Activated T-cell treated with anti-CD3 and anti-CD28 coated beads, Interleukin-2, amount 50 U/mL, for 72 hours (primary cell): ENCODE data around the gene ADGRV1. TPM values are rescaled to one million over a fixed set of nuclear protein-coding genes. Genes with fewer than 3 reads are reported as not detected.

ENCODE experiments used
- ATAC-seq, 2 donors: fragments of 150-1000 bp; cut with Tn5 transposase; replicated peaks in 1 of 2; 2 replicates each; pipeline ENCODE4 v1.10.0; 2021; ENCODE audit warnings: moderate library complexity in 2 of 2, mild to moderate bottlenecking in 1 of 2
- DNase-seq, 2 donors: peaks; one replicate each; pipeline ENCODE4 v3.0.0; 2021 to 2022; ENCODE audit warnings: mixed read lengths in 1 of 2
- H3K27ac Mint-ChIP-seq: one replicate; pipeline ENCODE4 v1.8.0; 2022; ENCODE audit warnings: mild to moderate bottlenecking, moderate library complexity, mixed read lengths
- H3K27me3 Mint-ChIP-seq: one replicate; pipeline ENCODE4 v1.8.0; 2022; ENCODE audit warnings: low read depth, mixed read lengths
- H3K36me3 Mint-ChIP-seq, 2 donors: one replicate each; pipeline ENCODE4 v1.8.0; 2022; ENCODE audit warnings: mixed read lengths in 2 of 2, mild to moderate bottlenecking in 1 of 2; ENCODE audit not compliant: insufficient read depth in 2 of 2
- H3K4me1 Mint-ChIP-seq: one replicate; pipeline ENCODE4 v1.8.0; 2022; ENCODE audit warnings: low read depth, mixed read lengths
- H3K4me3 Mint-ChIP-seq, 2 donors: one replicate each; pipeline ENCODE4 v1.8.0; 2022; ENCODE audit warnings: mild to moderate bottlenecking in 2 of 2, mixed read lengths in 2 of 2, moderate library complexity in 2 of 2
- H3K9me3 Mint-ChIP-seq, 2 donors: one replicate each; pipeline ENCODE4 v1.8.0; 2022; ENCODE audit warnings: mixed read lengths in 2 of 2
- total RNA-seq, 2 donors: library from RNA; stranded (reverse); gene quantifications; one replicate each; pipeline ENCODE4 v1.2.3, GENCODE V29; 2022

Gene ADGRV1
- total RNA-seq, 2 donors from 2014 or later: 0.12 to 0.21 TPM

GRCh38 chr5:90690307-90690706, 131.7 kb downstream of the ADGRV1 start:
- no peak overlapping the region for H3K27ac Mint-ChIP-seq
- H3K4me3 Mint-ChIP-seq: no peak overlapping the region
- no peaks in the 10 kb centered on the region for H3K4me1 Mint-ChIP-seq
- H3K9me3 Mint-ChIP-seq: no peaks in the 10 kb centered on the region
- H3K27me3 Mint-ChIP-seq: peaks cover 5% of the 10 kb centered on the region
- DNase-seq (no peak), ATAC-seq (no peak)
- no peaks in the 10 kb centered on the region for H3K36me3 Mint-ChIP-seq

DNA sequence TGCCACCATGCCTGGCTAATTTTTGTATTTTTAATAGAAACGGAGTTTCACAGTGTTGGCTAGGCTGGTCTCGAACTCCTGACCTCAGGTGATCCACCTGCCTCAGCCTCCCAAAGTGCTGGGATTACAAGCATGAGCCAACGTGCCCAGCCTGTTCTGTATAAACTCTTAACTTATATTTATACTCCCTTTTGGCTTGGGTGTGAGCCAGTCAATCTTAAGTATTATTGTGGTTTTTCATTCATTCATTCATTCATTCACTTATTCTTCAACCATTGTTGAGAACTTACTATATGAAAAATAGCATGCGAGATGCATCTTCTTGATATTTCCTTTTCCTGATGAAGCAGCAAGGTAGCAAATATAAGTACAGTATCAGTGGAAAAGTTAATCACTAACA, 132.9 kb downstream of the ADGRV1 start:
- no peaks in the 10 kb centered on the region for H3K9me3 Mint-ChIP-seq
- H3K36me3 Mint-ChIP-seq: no peaks in the 10 kb centered on the region
- H3K27ac Mint-ChIP-seq: no peak overlapping the region
- DNase-seq: no peak
- no peak overlapping the region for H3K4me3 Mint-ChIP-seq
- peaks cover 5% of the 10 kb centered on the region for H3K27me3 Mint-ChIP-seq
- no peak for ATAC-seq
- no peaks in the 10 kb centered on the region for H3K4me1 Mint-ChIP-seq

GRCh38 chr5:90696153-90696552, 137.6 kb downstream of the ADGRV1 start:
- ATAC-seq: no peak

DNA sequence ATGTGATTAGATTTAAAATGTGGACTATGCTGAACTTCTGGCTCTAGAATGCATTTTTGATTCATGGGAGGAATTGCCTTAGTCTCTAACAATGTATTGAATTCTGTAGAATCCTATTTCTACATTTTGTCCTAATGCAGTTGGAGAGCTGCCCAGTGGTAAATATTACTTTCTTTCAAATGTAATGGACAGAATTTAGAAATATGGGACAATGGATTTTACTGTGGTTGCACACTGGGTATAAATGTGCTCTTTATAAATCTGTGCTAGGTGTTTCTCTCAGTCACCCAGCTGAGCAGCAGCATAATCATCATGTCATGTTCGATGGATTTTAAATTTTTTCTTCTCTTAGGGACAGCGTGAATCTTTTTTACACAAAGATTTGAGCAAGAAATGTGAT, 141.7 kb downstream of the ADGRV1 start:
- Mint-ChIP-seq H3K27me3 (no peaks in the 10 kb centered on the region), H3K4me3 (no peak overlapping the region), H3K27ac (no peak overlapping the region), H3K36me3 (no peaks in the 10 kb centered on the region), H3K9me3 (no peaks in the 10 kb centered on the region), H3K4me1 (no peaks in the 10 kb centered on the region)
- DNase-seq: no peak
- no peak for ATAC-seq

More at GRCh38 chr5:90696153-90696552, 137.6 kb downstream of the ADGRV1 start:
- no peaks in the 10 kb centered on the region for H3K27me3 Mint-ChIP-seq
- no peak for DNase-seq
- H3K27ac Mint-ChIP-seq: no peak overlapping the region
- H3K4me3 Mint-ChIP-seq: no peak overlapping the region
- no peaks in the 10 kb centered on the region for H3K36me3 Mint-ChIP-seq
- H3K4me1 Mint-ChIP-seq: no peaks in the 10 kb centered on the region
- no peaks in the 10 kb centered on the region for H3K9me3 Mint-ChIP-seq

DNA sequence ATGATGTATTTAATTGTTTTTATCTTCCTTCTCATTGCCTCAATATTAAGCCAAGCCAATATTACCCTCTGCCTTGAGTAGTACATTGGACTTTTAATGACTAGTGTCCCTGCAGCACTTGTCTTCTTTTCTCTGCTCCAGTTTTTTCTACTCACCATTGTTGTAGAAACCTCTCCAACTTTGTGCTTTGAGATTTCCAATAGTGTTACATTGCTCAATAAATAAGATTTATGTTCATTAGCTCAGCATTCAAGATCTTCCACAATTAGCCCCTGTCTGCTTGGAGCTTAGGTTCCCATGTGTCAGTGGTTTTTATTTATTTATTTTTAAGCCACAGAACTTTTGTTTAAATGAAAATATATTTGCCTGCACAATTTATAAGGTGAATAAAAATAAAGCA, 145.3 kb downstream of the ADGRV1 start:
- Mint-ChIP-seq H3K27ac (no peak overlapping the region), H3K36me3 (no peaks in the 10 kb centered on the region), H3K27me3 (no peaks in the 10 kb centered on the region), H3K4me1 (no peaks in the 10 kb centered on the region), H3K9me3 (no peaks in the 10 kb centered on the region), H3K4me3 (no peak overlapping the region)
- no peak for DNase-seq
- ATAC-seq: no peak

DNA sequence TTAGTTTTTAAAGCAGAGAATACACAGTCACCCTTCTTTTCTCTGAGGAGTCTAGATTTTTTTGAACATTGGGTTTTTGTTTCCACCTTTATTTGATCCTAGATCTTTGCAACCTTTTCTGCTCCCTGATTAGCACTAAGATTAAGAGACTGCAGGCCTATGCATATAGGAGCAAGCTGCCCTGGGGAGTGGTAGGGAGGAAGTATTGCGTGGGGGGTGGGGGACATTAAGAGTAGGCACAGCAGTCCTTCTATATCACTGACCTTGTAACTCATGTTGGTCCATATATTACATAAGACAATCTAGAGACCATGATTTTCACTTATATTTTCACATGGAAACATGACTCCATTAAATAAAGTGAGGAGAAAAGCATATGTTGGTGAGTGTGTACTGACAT, 149.1 kb downstream of the ADGRV1 start:
- ATAC-seq: no peak
- H3K27ac Mint-ChIP-seq: no peak overlapping the region
- H3K4me1 Mint-ChIP-seq: no peaks in the 10 kb centered on the region

GRCh38 chr5:90709323-90710155, 150.9 kb downstream of the ADGRV1 start:
- no peak for ATAC-seq
- Mint-ChIP-seq H3K36me3 (no peaks in the 10 kb centered on the region), H3K27ac (no peak overlapping the region), H3K9me3 (no peaks in the 10 kb centered on the region), H3K4me1 (no peaks in the 10 kb centered on the region), H3K4me3 (no peak overlapping the region), H3K27me3 (peaks cover 6% of the 10 kb centered on the region)
- peak in 1 of 2 donors; percentile 4 for DNase-seq

More for the DNA sequence above, 149.1 kb downstream of the ADGRV1 start:
- DNase-seq: no peak
- Mint-ChIP-seq H3K9me3 (no peaks in the 10 kb centered on the region), H3K27me3 (peaks cover 6% of the 10 kb centered on the region), H3K36me3 (no peaks in the 10 kb centered on the region), H3K4me3 (no peak overlapping the region)

DNA sequence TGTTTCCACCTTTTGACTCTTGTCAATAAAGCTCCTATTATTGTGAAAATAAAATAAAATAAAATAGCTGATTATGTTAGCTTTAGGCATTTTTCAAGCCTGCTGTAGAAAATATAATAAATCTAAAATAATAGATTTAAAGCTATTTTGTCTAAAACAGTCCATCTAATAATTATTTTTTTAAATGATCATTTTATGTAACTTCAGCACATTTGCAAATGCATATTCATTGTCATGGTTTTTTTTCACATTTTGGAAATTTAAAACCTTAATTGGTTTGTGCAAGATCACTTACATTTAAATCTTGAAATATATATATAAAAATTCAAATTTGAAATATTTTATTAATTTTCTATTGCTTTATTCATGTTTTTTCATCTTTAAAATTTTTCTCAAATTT, 159.8 kb downstream of the ADGRV1 start:
- no peak for DNase-seq
- H3K4me3 Mint-ChIP-seq: no peak overlapping the region
- no peaks in the 10 kb centered on the region for H3K4me1 Mint-ChIP-seq
- H3K9me3 Mint-ChIP-seq: no peaks in the 10 kb centered on the region
- H3K27ac Mint-ChIP-seq: no peak overlapping the region
- no peaks in the 10 kb centered on the region for H3K27me3 Mint-ChIP-seq
- no peaks in the 10 kb centered on the region for H3K36me3 Mint-ChIP-seq
- ATAC-seq: no peak

GRCh38 chr5:90739567-90739966, 181.0 kb downstream of the ADGRV1 start:
- no peaks in the 10 kb centered on the region for H3K4me1 Mint-ChIP-seq
- DNase-seq: no peak
- H3K27ac Mint-ChIP-seq: no peak overlapping the region
- peaks cover 2 to 3% of the 10 kb centered on the region in 2 donors for H3K36me3 Mint-ChIP-seq
- ATAC-seq: no peak
- H3K9me3 Mint-ChIP-seq: peaks cover 4 to 8% of the 10 kb centered on the region in 2 donors
- no peak overlapping the region for H3K4me3 Mint-ChIP-seq
- no peaks in the 10 kb centered on the region for H3K27me3 Mint-ChIP-seq

GRCh38 chr5:90740244-90740799, 181.7 kb downstream of the ADGRV1 start:
- peaks cover 2 to 3% of the 10 kb centered on the region in 2 donors for H3K36me3 Mint-ChIP-seq
- peaks cover 4 to 8% of the 10 kb centered on the region in 2 donors for H3K9me3 Mint-ChIP-seq
- ATAC-seq (no peak), DNase-seq (no peak)
- no peaks in the 10 kb centered on the region for H3K4me1 Mint-ChIP-seq
- no peak overlapping the region for H3K27ac Mint-ChIP-seq
- H3K4me3 Mint-ChIP-seq: no peak overlapping the region
- H3K27me3 Mint-ChIP-seq: no peaks in the 10 kb centered on the region

DNA sequence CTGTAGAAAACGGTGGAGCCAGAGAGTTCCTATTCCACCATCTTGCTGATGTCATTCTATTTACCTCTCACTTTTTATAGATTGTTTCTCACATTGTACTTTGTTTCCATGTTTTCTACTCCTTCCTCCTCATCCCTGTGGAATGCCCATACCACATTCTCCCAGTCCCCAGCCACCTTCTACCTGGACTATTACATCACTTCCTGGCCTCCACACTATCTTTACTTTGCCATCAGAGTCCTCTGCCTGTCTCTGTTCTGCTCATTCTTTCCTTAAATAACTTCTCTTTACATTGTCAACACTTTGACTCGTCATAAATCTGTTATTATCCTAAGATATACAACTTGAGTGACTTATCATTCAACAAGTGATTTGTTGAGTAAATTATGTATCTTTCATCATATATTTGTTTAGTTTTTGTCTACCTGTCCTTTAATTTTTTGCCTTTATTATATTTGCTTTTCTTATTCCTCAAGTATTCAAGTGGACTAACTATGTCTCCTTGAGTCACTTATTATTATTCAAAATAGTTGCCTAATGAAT, 182.5 kb downstream of the ADGRV1 start:
- no peak overlapping the region for H3K27ac Mint-ChIP-seq
- DNase-seq (no peak), ATAC-seq (no peak)
- H3K36me3 Mint-ChIP-seq: peaks cover 2 to 3% of the 10 kb centered on the region in 2 donors
- no peak overlapping the region for H3K4me3 Mint-ChIP-seq
- H3K27me3 Mint-ChIP-seq: no peaks in the 10 kb centered on the region
- H3K4me1 Mint-ChIP-seq: no peaks in the 10 kb centered on the region
- H3K9me3 Mint-ChIP-seq: peaks cover 4 to 8% of the 10 kb centered on the region in 2 donors

DNA sequence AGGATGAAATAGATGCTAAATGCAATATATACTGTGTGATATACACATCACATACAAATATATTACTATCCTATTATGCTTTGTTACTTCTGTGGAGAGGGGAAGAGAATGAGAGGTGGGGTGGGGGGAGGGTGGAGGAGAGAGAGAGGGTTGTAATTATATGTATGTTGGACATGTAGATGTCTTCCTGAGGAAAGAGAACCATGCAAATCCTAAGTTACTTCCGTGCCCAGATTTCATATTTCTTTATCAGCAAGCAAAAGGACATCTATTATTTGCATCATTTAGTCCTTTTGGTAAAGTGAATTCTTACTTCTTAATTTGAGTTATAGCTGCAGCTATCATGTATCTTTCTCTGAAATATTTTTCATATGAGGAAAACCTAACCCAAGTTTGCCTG, 187.5 kb downstream of the ADGRV1 start:
- Mint-ChIP-seq H3K4me3 (no peak overlapping the region), H3K36me3 (no peaks in the 10 kb centered on the region), H3K9me3 (peaks cover 0 to under 1% of the 10 kb centered on the region in 2 donors), H3K4me1 (no peaks in the 10 kb centered on the region), H3K27ac (no peak overlapping the region), H3K27me3 (peaks cover 19% of the 10 kb centered on the region)
- DNase-seq (no peak), ATAC-seq (no peak)

DNA sequence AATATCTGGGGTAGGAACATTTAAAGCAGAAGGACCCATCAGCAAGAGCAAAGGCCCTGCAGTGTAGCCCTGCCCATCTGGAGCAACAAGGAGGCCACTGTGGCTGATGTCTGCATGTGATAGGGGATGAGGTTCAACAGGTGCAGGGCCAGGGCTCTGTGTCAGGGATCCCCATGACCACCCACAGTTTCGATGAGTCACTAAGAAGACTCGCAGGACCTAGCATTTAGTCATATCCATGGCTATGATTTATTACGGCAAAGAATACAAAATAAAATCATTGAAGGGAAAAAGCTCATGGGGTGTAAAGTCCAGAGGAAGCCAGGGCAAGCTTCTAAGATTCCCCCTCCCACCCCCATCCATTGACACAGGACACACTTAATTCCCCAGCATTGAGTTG, 188.6 kb downstream of the ADGRV1 start:
- ATAC-seq (no peak), DNase-seq (no peak)
- H3K27me3 Mint-ChIP-seq: peaks cover 22% of the 10 kb centered on the region
- H3K4me3 Mint-ChIP-seq: no peak overlapping the region
- no peak overlapping the region for H3K27ac Mint-ChIP-seq
- no peaks in the 10 kb centered on the region for H3K9me3 Mint-ChIP-seq
- no peaks in the 10 kb centered on the region for H3K36me3 Mint-ChIP-seq
- H3K4me1 Mint-ChIP-seq: no peaks in the 10 kb centered on the region
